GM12865 (cell line): ENCODE data around the gene CHI3L1.

ENCODE experiments used
- DNase-seq: peaks from one replicate; pipeline ENCODE4 v3.0.0; 2010; ENCODE audit warnings: low read depth
- H3K4me3 ChIP-seq: 2 replicates; pipeline ENCODE4 v1.5.1; 2011; ENCODE audit warnings: mild to moderate bottlenecking, low read depth, low read length, control low read depth
- TF ChIP-seq, protein P1 (sequence below): IDR thresholded peaks from 2 replicates; pipeline ENCODE4 v1.5.1; 2011; ENCODE audit warnings: low read length, control low read depth, low read depth, inconsistent platforms; ENCODE audit not compliant: insufficient read depth; ENCODE audit errors: missing control alignments

The CHI3L1 gene

DNA sequence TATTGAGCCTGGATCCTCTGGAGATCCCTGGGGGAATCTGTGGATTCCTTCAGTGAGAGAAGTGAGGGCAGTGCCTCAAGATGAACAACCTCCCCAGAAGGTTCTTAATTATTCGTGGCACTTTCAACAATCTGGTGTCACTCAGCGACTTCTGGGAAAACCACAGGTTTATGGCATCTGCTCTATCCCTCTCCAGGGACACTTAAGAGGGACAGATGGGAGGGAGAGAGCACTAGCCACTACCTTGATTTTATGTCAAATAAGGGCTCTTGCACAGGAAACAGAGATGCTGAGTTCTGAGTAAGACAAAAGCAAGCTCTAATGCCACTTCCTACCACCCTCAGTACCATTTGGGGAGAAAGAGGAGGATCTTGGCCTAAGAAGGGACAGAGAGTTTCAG lies 21.2 kb upstream of the CHI3L1 start:
- H3K4me3 ChIP-seq, result no peak overlapping the region
- no peak for DNase-seq
- TF ChIP-seq, protein P1, sequence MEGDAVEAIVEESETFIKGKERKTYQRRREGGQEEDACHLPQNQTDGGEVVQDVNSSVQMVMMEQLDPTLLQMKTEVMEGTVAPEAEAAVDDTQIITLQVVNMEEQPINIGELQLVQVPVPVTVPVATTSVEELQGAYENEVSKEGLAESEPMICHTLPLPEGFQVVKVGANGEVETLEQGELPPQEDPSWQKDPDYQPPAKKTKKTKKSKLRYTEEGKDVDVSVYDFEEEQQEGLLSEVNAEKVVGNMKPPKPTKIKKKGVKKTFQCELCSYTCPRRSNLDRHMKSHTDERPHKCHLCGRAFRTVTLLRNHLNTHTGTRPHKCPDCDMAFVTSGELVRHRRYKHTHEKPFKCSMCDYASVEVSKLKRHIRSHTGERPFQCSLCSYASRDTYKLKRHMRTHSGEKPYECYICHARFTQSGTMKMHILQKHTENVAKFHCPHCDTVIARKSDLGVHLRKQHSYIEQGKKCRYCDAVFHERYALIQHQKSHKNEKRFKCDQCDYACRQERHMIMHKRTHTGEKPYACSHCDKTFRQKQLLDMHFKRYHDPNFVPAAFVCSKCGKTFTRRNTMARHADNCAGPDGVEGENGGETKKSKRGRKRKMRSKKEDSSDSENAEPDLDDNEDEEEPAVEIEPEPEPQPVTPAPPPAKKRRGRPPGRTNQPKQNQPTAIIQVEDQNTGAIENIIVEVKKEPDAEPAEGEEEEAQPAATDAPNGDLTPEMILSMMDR, result no peak

DNA sequence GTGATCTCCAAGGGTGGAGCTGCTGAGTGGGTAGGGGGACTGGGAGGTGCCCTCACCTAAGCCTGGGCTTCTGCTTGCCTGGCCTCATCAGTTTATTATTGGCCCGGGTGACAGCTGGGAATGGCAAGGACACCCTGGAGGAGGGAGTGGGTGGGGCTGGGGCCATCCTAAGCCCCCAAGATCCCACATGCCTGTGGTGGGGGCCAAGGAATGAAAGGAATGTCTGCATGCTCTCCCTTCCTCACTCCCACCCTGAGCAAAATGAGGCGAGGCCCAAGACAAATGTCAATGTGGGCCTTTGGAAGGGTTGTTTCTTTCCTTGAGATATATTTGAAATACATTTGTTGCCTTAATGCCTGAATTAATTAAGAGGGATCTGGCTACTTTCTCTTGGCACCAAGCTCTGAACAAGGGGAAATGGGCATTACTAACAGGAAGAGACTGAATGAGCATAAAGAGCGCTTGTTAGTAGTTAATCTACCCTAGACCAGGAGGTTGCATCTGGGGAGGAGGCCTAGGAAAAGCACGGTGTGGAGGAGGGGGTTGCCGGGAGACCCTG lies 19.7 kb upstream of the CHI3L1 start:
- H3K4me3 ChIP-seq, result no peak overlapping the region
- TF ChIP-seq, protein P1, result no peak
- DNase-seq, result no peak

DNA sequence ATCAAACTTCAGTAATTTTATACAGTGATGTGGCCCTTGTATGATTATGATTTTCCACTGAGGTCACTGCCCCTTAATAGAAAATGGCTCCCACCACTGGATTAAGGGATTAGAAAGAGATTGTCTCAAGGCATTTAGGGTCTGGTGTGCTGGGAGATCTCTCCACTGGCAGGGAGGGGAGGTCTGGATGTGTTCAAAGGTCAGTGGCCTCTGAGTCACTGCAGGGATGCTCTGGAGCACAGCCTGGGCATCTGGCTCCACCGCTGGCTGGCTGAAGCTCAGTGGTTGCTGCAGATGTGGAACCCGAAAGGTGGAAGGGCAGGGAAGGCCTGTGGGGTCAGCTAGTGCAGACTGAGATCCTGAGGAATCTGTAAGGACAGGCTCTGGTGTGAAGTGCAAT lies 18.3 kb upstream of the CHI3L1 start:
- DNase-seq, result no peak
- H3K4me3 ChIP-seq, result no peak overlapping the region
- TF ChIP-seq, protein P1, result no peak

DNA sequence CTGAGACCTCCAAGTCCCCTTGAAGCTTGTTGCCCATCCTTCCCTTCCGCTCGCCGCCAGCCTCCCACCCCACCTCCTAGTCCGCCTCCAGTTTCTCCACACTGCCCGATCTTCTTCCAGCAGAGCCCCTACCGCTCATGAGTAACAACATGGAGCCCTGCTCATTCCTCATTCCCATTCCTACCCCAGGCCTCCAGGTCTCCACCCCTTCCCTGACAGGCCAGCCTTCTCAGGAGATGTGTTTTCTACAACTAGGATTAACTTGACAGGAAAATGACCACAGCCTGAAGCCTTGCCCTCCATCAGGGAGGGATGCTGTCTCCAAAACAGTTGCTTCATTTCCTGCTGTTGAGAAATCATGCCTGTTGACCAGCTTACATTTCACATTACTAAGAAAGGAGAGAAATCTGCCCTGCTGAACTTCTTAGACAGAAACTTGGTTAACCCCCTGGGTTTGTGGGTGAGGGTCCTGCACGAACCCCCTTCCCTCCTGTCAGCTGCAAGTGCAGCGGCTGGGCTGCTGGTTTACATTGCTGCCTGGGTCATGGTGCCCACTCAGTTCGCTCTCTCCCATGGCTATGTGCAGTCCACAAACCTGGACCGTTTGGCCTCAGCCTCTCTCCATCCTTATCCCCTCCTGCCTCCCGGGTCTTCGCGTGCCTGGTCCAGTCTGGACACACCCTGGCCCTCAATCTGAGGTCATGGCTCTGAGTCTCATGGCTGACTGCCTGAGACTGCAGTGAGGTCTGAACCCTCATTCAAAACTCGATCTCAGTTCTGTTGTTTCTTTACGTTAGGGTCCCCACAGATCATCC lies 16.1 kb upstream of the CHI3L1 start:
- TF ChIP-seq, protein P1, result no peak
- DNase-seq, result no peak
- no peak overlapping the region for H3K4me3 ChIP-seq

DNA sequence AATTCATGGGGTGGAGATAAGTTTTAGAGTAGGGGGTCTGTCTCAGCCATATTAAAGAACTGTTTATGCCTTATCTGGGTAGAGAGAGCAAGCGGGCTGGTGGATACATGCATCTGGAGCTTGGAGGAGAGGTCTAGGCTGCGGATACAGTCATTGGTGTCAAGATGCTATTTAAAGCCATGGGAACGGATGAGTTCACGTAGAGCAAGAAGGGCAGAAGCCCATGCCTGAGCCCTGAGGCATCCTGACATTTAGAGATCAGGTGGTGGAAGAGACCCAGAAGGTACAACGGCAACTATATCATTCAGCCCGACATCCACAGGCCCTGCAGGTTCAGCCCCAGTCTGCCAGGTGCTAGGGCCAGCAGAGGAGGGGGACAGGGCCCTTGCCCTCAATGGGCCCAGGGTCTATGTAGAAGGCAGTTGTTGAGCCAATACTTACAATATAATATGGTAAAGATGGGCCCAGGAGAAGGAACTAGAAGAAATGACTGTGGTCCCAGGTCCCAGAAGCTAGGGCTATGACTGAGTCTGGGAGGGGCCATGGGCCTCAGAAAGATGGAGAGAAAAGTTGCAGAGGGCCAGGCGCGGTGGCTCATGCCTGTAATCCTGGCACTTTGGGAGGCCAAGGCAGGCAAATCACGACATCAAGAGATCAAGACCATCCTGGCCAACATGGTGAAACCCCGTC lies 15.2 kb upstream of the CHI3L1 start:
- DNase-seq, result no peak
- no peak overlapping the region for H3K4me3 ChIP-seq
- TF ChIP-seq, protein P1, result no peak

DNA sequence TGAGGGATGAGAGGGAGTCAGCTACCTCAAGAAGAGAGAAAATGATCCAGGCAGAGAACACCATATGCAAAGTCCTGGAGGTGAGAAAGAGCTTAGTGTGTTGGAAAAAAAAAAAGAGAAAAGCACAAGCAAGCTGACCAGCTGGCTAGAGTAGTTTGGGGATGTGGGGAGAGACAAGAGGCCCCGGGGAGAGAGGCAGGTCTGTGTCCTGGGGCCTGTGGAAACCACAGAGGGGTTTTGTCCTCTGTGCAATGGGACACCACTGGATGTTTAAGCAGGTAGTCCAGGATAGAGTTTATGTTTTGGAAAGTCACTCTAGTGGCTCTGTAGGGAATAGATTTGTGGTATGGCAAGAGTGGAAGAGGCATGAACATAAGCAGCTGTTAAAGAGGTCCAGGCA lies 14.4 kb upstream of the CHI3L1 start:
- TF ChIP-seq, protein P1, result no peak
- H3K4me3 ChIP-seq, result no peak overlapping the region
- DNase-seq, result no peak
